Cardiac fibroblast (primary cell): ENCODE data around the gene MYD88.

Experiments used
- DNase-seq, 2 donors: peaks; one replicate each; pipeline versions ENCODE4 v3.0.0 to v3.0.0-alpha.2; 2010; ENCODE audit warnings: low read depth in 2 of 2
- H3K4me3 ChIP-seq, 2 donors: replicated peaks in 1 of 2; 1 replicate in 1 of 2; 2 replicates in 1 of 2; pipeline ENCODE4 v1.5.1; 2011; ENCODE audit warnings: low read depth in 2 of 2, low read length in 2 of 2, mild to moderate bottlenecking in 2 of 2, moderate library complexity in 1 of 2
- TF ChIP-seq, protein P1 (sequence below): IDR thresholded peaks from one replicate; pipeline ENCODE4 v1.5.1; 2011; ENCODE audit warnings: low read depth, mild to moderate bottlenecking, low read length, inconsistent platforms

The MYD88 gene

DNA sequence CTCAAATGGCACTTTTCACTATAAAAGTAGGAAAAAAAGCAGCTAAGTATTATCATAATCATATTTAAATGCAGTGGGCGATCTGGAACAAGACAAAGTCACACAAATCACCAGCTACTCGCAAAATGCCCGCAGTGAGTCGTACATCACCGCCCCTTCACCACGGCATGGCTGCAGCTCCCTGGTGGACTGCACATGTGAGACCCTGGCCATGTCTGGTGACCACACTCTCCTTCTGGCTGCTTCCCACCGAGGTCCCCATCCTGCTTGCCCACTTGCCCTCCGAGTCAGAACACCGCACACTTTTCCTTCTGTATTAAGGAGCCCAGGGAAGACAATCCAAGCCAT is 40.1 kb upstream of the MYD88 start:
- TF ChIP-seq, protein P1, sequence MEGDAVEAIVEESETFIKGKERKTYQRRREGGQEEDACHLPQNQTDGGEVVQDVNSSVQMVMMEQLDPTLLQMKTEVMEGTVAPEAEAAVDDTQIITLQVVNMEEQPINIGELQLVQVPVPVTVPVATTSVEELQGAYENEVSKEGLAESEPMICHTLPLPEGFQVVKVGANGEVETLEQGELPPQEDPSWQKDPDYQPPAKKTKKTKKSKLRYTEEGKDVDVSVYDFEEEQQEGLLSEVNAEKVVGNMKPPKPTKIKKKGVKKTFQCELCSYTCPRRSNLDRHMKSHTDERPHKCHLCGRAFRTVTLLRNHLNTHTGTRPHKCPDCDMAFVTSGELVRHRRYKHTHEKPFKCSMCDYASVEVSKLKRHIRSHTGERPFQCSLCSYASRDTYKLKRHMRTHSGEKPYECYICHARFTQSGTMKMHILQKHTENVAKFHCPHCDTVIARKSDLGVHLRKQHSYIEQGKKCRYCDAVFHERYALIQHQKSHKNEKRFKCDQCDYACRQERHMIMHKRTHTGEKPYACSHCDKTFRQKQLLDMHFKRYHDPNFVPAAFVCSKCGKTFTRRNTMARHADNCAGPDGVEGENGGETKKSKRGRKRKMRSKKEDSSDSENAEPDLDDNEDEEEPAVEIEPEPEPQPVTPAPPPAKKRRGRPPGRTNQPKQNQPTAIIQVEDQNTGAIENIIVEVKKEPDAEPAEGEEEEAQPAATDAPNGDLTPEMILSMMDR = no peak
- no peak overlapping the region for H3K4me3 ChIP-seq
- DNase-seq = no peak

DNA sequence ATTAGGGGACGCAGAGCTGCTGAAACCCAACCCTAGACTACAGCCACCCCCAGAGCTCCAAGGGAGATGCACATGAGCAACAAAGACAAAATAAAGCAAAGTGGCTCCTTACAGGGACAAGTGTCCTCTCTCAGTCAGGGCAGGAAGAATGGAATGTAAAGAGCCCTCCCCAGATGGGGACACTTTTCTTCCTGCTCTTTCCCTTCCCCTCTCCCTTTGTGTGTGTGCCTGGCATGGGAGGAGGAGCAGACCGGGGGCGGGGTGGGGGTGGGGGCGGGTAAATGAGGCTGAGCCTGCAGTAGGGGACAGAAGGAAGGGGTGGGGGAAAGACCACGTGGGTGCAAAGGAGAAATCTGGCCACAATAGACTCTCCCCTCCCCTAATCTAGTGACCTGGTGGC is 38.9 kb upstream of the MYD88 start:
- no peak overlapping the region for H3K4me3 ChIP-seq
- TF ChIP-seq, protein P1 = no peak
- no peak for DNase-seq

DNA sequence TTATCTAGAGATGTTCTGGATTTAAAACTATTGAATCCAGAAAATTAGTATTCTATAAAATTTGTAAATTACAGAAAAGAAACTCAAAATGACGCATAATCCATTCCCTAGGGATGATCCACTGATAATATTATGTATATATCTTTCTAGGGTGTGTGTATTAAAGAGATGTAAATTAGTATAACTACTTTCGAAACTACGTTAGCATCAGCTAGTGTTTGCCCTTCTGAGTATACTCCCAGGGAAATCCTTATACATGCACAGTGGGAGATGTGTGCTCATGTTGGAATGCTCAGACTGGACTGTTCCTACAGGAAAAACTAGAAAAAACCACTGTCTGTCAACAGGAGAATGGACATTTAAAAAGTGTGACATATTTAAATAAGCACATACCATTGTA is 38.0 kb upstream of the MYD88 start:
- TF ChIP-seq, protein P1 = no peak
- no peak overlapping the region for H3K4me3 ChIP-seq
- no peak for DNase-seq

DNA sequence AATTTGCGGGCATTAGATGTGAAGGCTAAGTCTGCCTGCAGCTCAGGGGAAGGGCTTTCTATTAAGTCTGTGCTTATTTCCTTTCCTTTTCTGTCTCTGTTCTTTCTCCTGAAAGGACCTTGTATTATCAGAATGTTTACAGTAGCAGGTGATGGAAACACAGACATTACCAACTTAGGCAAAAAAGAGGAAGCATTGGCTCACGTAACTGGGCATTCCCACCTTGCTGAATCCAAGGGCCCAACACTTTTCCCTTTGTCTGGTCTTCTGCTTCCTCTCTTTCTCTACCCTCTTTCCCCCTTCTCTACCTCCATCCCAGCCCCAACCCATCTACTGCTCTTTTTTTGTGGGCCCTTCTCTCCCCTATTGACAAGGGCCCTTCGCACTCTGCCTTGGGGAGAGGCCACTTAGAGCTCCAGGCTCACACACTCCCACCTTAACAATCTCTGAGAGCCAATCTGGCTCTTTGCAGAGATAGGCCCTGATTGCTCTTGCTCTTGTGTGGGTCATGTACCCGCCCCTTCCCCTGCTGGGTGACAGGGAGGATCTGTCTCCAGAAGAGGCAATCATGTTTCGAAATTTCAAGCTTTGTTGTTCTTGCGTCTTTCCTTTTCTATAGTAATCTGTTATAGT is 36.5 kb upstream of the MYD88 start:
- no peak overlapping the region for H3K4me3 ChIP-seq
- TF ChIP-seq, protein P1 = no peak
- DNase-seq = no peak

DNA sequence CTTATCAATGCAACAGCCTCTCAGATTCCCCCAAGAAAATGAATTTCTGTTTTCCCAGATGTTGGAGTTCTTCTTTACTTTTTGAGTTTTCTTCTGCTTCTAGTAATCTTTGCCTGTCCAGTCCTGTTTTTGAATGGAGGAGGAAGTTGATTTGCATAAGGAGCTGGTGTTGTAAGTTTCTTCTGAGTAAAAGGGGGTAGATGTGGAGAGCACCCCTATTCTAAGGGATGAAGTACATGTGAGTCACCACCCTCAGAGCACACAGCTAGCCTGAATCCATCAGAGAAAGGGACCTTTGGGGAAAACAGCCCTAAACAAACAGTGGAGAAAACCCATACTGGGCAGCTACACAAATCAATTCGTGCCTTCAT is 36.0 kb upstream of the MYD88 start:
- no peak for DNase-seq
- TF ChIP-seq, protein P1 = no peak
- no peak overlapping the region for H3K4me3 ChIP-seq

DNA sequence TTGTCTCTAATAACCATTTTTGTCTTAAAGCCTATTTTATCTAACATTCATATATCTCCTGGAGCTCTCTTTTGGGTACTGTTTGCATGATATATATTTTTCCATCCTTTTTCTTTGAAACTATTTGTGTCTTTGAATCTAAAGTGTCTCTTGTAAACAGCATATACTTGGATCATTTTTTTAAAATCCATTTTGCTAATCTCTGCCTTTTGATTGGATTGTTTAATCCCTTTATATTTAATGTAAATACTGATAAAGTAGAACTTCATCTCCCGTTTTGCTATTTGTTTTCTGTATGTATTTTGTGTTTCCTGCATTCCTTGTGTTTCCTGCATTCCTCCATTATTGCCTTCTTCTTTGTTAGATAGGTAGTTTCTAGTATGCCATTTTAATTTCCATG is 32.9 kb upstream of the MYD88 start:
- TF ChIP-seq, protein P1 = no peak
- DNase-seq = no peak
- H3K4me3 ChIP-seq = no peak overlapping the region
